Smooth muscle cell (in vitro differentiated cells): ENCODE data around the gene SYT9. TPM values are rescaled to one million over a fixed set of nuclear protein-coding genes. Genes with fewer than 3 reads are reported as not detected.

Experiments
- DNase-seq: peaks from one replicate; lab custom pipeline; 2025; ENCODE audit not compliant: unreplicated experiment; lab: John Stamatoyannopoulos, UW
- H2AFZ ChIP-seq: fragments of 200-600 bp; sonication (generic); 2 replicates; pipeline ENCODE4 v1.6.0; 2016; ENCODE audit warnings: antibody characterized with exemption, low read depth, mild to moderate bottlenecking
- H3F3A ChIP-seq: fragments of 200-600 bp; sonication (generic); 2 replicates; pipeline ENCODE4 v1.6.0; 2017; ENCODE audit warnings: antibody characterized with exemption, low read depth
- H3K27ac ChIP-seq: fragments of 200-600 bp; sonication (generic); 2 replicates; pipeline ENCODE4 v1.5.1; 2016; ENCODE audit warnings: low read depth, mild to moderate bottlenecking
- H3K27me3 ChIP-seq: fragments of 200-600 bp; sonication (generic); 2 replicates; pipeline ENCODE4 v1.6.1; 2016; ENCODE audit warnings: low read depth, mild to moderate bottlenecking
- H3K36me3 ChIP-seq: fragments of 200-600 bp; sonication (generic); 2 replicates; pipeline ENCODE4 v1.5.1; 2016; ENCODE audit warnings: low read depth
- H3K4me1 ChIP-seq: fragments of 200-600 bp; sonication (generic); 2 replicates; pipeline ENCODE4 v1.5.1; 2016; ENCODE audit warnings: low read depth
- H3K4me2 ChIP-seq: fragments of 200-600 bp; sonication (generic); 2 replicates; pipeline ENCODE4 v1.6.0; 2016; ENCODE audit warnings: mild to moderate bottlenecking
- H3K4me3 ChIP-seq: fragments of 200-600 bp; sonication (generic); 2 replicates; pipeline ENCODE4 v1.5.1; 2016; ENCODE audit warnings: mild to moderate bottlenecking
- H3K79me2 ChIP-seq: fragments of 200-600 bp; sonication (generic); 2 replicates; pipeline ENCODE4 v1.6.0; 2016; ENCODE audit warnings: low read depth, mild to moderate bottlenecking
- H3K9ac ChIP-seq: fragments of 200-600 bp; sonication (generic); 2 replicates; pipeline ENCODE4 v1.6.0; 2016; ENCODE audit warnings: low read depth
- H3K9me3 ChIP-seq: fragments of 200-600 bp; sonication (generic); replicated peaks from 2 replicates; pipeline ENCODE4 v1.5.1; 2016; ENCODE audit warnings: low read depth
- H4K20me1 ChIP-seq: fragments of 200-600 bp; sonication (generic); 2 replicates; pipeline ENCODE4 v1.6.0; 2016; ENCODE audit warnings: low read depth
- CTCF ChIP-seq: fragments of 200-600 bp; sonication (generic); IDR thresholded peaks from 2 replicates; pipeline ENCODE4 v1.5.1; 2017; ENCODE audit warnings: borderline replicate concordance, mild to moderate bottlenecking, antibody characterized with exemption; ENCODE audit not compliant: insufficient read depth, poor library complexity, severe bottlenecking
- WGBS: methylation state at CpG from one replicate; pipeline ENCODE4 v1.1.7; 2016; ENCODE audit warnings: low lambda C conversion rate; 5-methylcytosine and 5-hydroxymethylcytosine counted together
- polyA plus RNA-seq: library from polyadenylated mRNA; unstranded; fragments of >200 nt; fragmentation: Nextera tagmentation; extraction: Ambion mirVana; gene quantifications from 2 replicates; pipeline ENCODE4 v1.2.1, GENCODE V29; 2016
- total RNA-seq: library from RNA; depleted of rRNA; stranded (reverse); fragments of >200 nt; gene quantifications from 2 replicates; pipeline ENCODE4 v1.2.3, GENCODE V29; 2014

Gene SYT9
- total and polyA plus RNA-seq, 2 experiments from 2014 or later, result 0.06 TPM; not detected in 1

GRCh38 chr11:7376386-7376785 is 124.7 kb downstream of the SYT9 start:
- H3K4me2 ChIP-seq, result no peak overlapping the region
- no peaks in the 10 kb centered on the region for H3F3A ChIP-seq
- no peaks in the 10 kb centered on the region for H4K20me1 ChIP-seq
- no peaks in the 10 kb centered on the region for H3K79me2 ChIP-seq
- no peak overlapping the region for H2AFZ ChIP-seq
- TF ChIP-seq CTCF, result no peak
- WGBS, result 94% methylated on average over 1 of the region's 1 CpG
- no peaks in the 10 kb centered on the region for H3K9me3 ChIP-seq
- no peaks in the 10 kb centered on the region for H3K27me3 ChIP-seq
- H3K27ac ChIP-seq, result no peak overlapping the region
- H3K4me3 ChIP-seq, result no peak overlapping the region
- no peaks in the 10 kb centered on the region for H3K4me1 ChIP-seq
- DNase-seq, result no peak
- H3K36me3 ChIP-seq, result no peaks in the 10 kb centered on the region
- no peak overlapping the region for H3K9ac ChIP-seq

GRCh38 chr11:7381937-7382336 is 130.2 kb downstream of the SYT9 start:
- H3K9ac ChIP-seq, result no peak overlapping the region
- no peak overlapping the region for H3K27ac ChIP-seq
- no peak overlapping the region for H3K4me2 ChIP-seq
- no peak for DNase-seq
- H3F3A ChIP-seq, result no peaks in the 10 kb centered on the region
- no peaks in the 10 kb centered on the region for H4K20me1 ChIP-seq
- TF ChIP-seq CTCF, result no peak
- no peaks in the 10 kb centered on the region for H3K27me3 ChIP-seq
- H3K9me3 ChIP-seq, result no peaks in the 10 kb centered on the region
- no peaks in the 10 kb centered on the region for H3K79me2 ChIP-seq
- no peak overlapping the region for H2AFZ ChIP-seq
- no peaks in the 10 kb centered on the region for H3K36me3 ChIP-seq
- WGBS, result 79% methylated on average over 2 of the region's 2 CpGs
- no peak overlapping the region for H3K4me3 ChIP-seq
- no peaks in the 10 kb centered on the region for H3K4me1 ChIP-seq

GRCh38 chr11:7383406-7383805 is 131.7 kb downstream of the SYT9 start:
- WGBS, result 81% methylated on average over 4 of the region's 4 CpGs
- no peak overlapping the region for H3K27ac ChIP-seq
- no peak overlapping the region for H2AFZ ChIP-seq
- no peaks in the 10 kb centered on the region for H4K20me1 ChIP-seq
- no peaks in the 10 kb centered on the region for H3K9me3 ChIP-seq
- no peak for DNase-seq
- no peak for TF ChIP-seq CTCF
- H3K9ac ChIP-seq, result no peak overlapping the region
- no peaks in the 10 kb centered on the region for H3K27me3 ChIP-seq
- no peaks in the 10 kb centered on the region for H3K79me2 ChIP-seq
- H3K4me3 ChIP-seq, result no peak overlapping the region
- H3F3A ChIP-seq, result no peaks in the 10 kb centered on the region
- H3K4me2 ChIP-seq, result no peak overlapping the region
- no peaks in the 10 kb centered on the region for H3K36me3 ChIP-seq
- H3K4me1 ChIP-seq, result no peaks in the 10 kb centered on the region

- DNase-seq, result no peak
- H3K4me3 ChIP-seq, result no peak overlapping the region
- H3K27ac ChIP-seq, result no peak overlapping the region
- H3K4me1 ChIP-seq, result no peaks in the 10 kb centered on the region
- H2AFZ ChIP-seq, result no peak overlapping the region
- H3K36me3 ChIP-seq, result no peaks in the 10 kb centered on the region
- H3K27me3 ChIP-seq, result no peaks in the 10 kb centered on the region
- no peaks in the 10 kb centered on the region for H3F3A ChIP-seq
- H4K20me1 ChIP-seq, result no peaks in the 10 kb centered on the region
- H3K9ac ChIP-seq, result no peak overlapping the region
- no peak for TF ChIP-seq CTCF
- no peak overlapping the region for H3K4me2 ChIP-seq
- H3K79me2 ChIP-seq, result no peaks in the 10 kb centered on the region
- H3K9me3 ChIP-seq, result no peaks in the 10 kb centered on the region
These were observed 133.0 kb downstream of the SYT9 start for GRCh38 chr11:7384691-7385090.
